Measurements from ENCODE around the gene PRIM1. TPM values are rescaled to one million over a fixed set of nuclear protein-coding genes. Genes with fewer than 3 reads are reported as not detected.
A peak's percentile ranks its signal among the peaks of the same experiment; 100 is the strongest.

PRIM1 gene
- total RNA-seq, 1 donor from 2014 or later = 15.1 TPM

- POLR2A ChIA-PET = interaction anchor here (0.6 to 6.0 kb wide), 3 partner anchors 31 to 805 kb away, joined by 3 to 39 read pairs (median 5); partner anchors contain the start of gene PTGES3
- DNase-seq (no peak), ATAC-seq (ENCODE audit: low read depth) (no peak)
- Mint-ChIP-seq H3K27ac (peak overlapping the region; percentile 75), H3K27me3 (no peaks in the 10 kb centered on the region), H3K9me3 (no peaks in the 10 kb centered on the region), H3K4me3 (no peak overlapping the region), H3K4me1 (peaks cover 71% of the 10 kb centered on the region), H3K36me3 (ENCODE audit: low read depth) (peaks cover 83% of the 10 kb centered on the region)
- CTCF ChIA-PET = no interaction called here
- intact Hi-C loops (cut with micrococcal nuclease) = no loop called here
- no peak for TF ChIP-seq CTCF (IDR thresholded peaks at IDR 0.05)
Observed at GRCh38 chr12:56718636-56719035, 33.5 kb downstream of the PRIM1 start.

GRCh38 chr12:56718149-56718548 is 34.0 kb downstream of the PRIM1 start:
- ChIA-PET POLR2A (interaction anchor here (0.6 to 6.0 kb wide), 4 partner anchors 18 to 805 kb away, joined by 3 to 39 read pairs (median 5); partner anchors contain the start of genes PRIM1 and PTGES3), CTCF (no interaction called here)
- no peak overlapping the region for H3K27ac Mint-ChIP-seq
- no peak overlapping the region for H3K4me3 Mint-ChIP-seq
- peaks cover 85% of the 10 kb centered on the region for H3K36me3 Mint-ChIP-seq (ENCODE audit: low read depth)
- no peak for ATAC-seq (ENCODE audit: low read depth)
- peaks cover 66% of the 10 kb centered on the region for H3K4me1 Mint-ChIP-seq
- no peak for DNase-seq
- H3K27me3 Mint-ChIP-seq = no peaks in the 10 kb centered on the region
- no peak for TF ChIP-seq CTCF (IDR thresholded peaks at IDR 0.05)
- H3K9me3 Mint-ChIP-seq = no peaks in the 10 kb centered on the region
- intact Hi-C loops (cut with micrococcal nuclease) = no loop called here

GRCh38 chr12:56716933-56717880 is 34.9 kb downstream of the PRIM1 start:
- peak overlapping the region; percentile 30 for H3K27ac Mint-ChIP-seq
- TF ChIP-seq CTCF (IDR thresholded peaks at IDR 0.05) = no peak
- ATAC-seq (ENCODE audit: low read depth) (no peak), DNase-seq (no peak)
- H3K36me3 Mint-ChIP-seq (ENCODE audit: low read depth) = peaks cover 85% of the 10 kb centered on the region
- H3K4me3 Mint-ChIP-seq = no peak overlapping the region
- no peaks in the 10 kb centered on the region for H3K9me3 Mint-ChIP-seq
- H3K27me3 Mint-ChIP-seq = no peaks in the 10 kb centered on the region
- intact Hi-C loops (cut with micrococcal nuclease) = no loop called here
- ChIA-PET POLR2A (interaction anchor here (0.6 to 6.0 kb wide), 11 partner anchors 8 to 523 kb away, joined by 3 to 39 read pairs (median 5); partner anchors contain the start of genes NACA, PRIM1, PTGES3 and SPRYD4), CTCF (interaction anchor here (0.7 to 0.8 kb wide), 2 partner anchors 8 to 41 kb away, joined by 3 read pairs; partner anchors contain the start of gene NACA)
- peaks cover 57% of the 10 kb centered on the region for H3K4me1 Mint-ChIP-seq

- no peak for DNase-seq
- H3K27ac Mint-ChIP-seq = no peak overlapping the region
- H3K36me3 Mint-ChIP-seq (ENCODE audit: low read depth) = peaks cover 85% of the 10 kb centered on the region
- H3K4me3 Mint-ChIP-seq = no peak overlapping the region
- ChIA-PET POLR2A (interaction anchor here (0.6 to 6.0 kb wide), 7 partner anchors 9 to 764 kb away, joined by 5 to 39 read pairs (median 6); partner anchors contain the start of genes NACA and PTGES3), CTCF (interaction anchor here (0.7 kb wide), 1 partner anchor 9 kb away, joined by 3 read pairs; the partner anchor contains the start of gene NACA)
- intact Hi-C loops (cut with micrococcal nuclease) = no loop called here
- no peaks in the 10 kb centered on the region for H3K27me3 Mint-ChIP-seq
- no peaks in the 10 kb centered on the region for H3K9me3 Mint-ChIP-seq
- peaks cover 50% of the 10 kb centered on the region for H3K4me1 Mint-ChIP-seq
- ATAC-seq (ENCODE audit: low read depth) = no peak
- TF ChIP-seq CTCF (IDR thresholded peaks at IDR 0.05) = no peak
Observed at GRCh38 chr12:56716458-56716857, 35.7 kb downstream of the PRIM1 start.

- no peak for DNase-seq
- CTCF ChIA-PET = no interaction called here
- no peaks in the 10 kb centered on the region for H3K9me3 Mint-ChIP-seq
- H3K27me3 Mint-ChIP-seq = no peaks in the 10 kb centered on the region
- no peak for TF ChIP-seq CTCF (IDR thresholded peaks at IDR 0.05)
- no peak overlapping the region for H3K4me3 Mint-ChIP-seq
- H3K27ac Mint-ChIP-seq = no peak overlapping the region
- ATAC-seq (ENCODE audit: low read depth) = no peak
- peaks cover 43% of the 10 kb centered on the region for H3K4me1 Mint-ChIP-seq
- POLR2A ChIA-PET = interaction anchor here (6.0 kb wide), 1 partner anchor 28 kb away, joined by 39 read pairs; the partner anchor contains the start of gene PTGES3
- intact Hi-C loops (cut with micrococcal nuclease) = no loop called here
- peaks cover 85% of the 10 kb centered on the region for H3K36me3 Mint-ChIP-seq (ENCODE audit: low read depth)
Observed at GRCh38 chr12:56715798-56716197, 36.3 kb downstream of the PRIM1 start.
